ENCODE data around the gene ZNF500.

Gene ZNF500

GRCh38 chr16:4747906-4748681, 18.9 kb downstream of the ZNF500 start:
- Histone ChIP-seq H3K36me3 (ENCODE audit: control insufficient read depth in 2 of 2, insufficient read depth in 1 of 2, low read length in 2 of 2) (peaks cover 2 to 37% of the 10 kb centered on the region in 2 experiments; a peak in 2 of 3 replicates), H3K27ac (ENCODE audit: extremely low read depth, low read depth, low read length) (no peak overlapping the region), H3K9me3 (ENCODE audit: control insufficient read depth, insufficient read depth, low read depth, low read length) (no peaks in the 10 kb centered on the region), H3K4me3 (ENCODE audit: low read depth, low read length) (no peak overlapping the region), H3K4me1 (ENCODE audit: control insufficient read depth, insufficient read depth, low read length) (no peaks in the 10 kb centered on the region)
- no peak for TF ChIP-seq SP3 (tag by site-specific recombination; IDR thresholded peaks at IDR 0.05)
- TF ChIP-seq ZBTB6 (tag by site-specific recombination; IDR thresholded peaks at IDR 0.05) = no peak
- peak; percentile 60; the same call in 1 of the 2 replicates for TF ChIP-seq SCRT1 (tag by site-specific recombination; IDR thresholded peaks at IDR 0.05; ENCODE audit: borderline replicate concordance)
- peak; percentile 86 for TF ChIP-seq SCRT2 (tag by site-specific recombination; IDR thresholded peaks at IDR 0.05)
- POLR2A ChIA-PET = interaction anchor here (1.6 to 2.0 kb wide), 2 partner anchors 9 to 14 kb away, joined by 8 to 12 read pairs; partner anchors contain the start of genes ANKS3 and DNAAF8
- CTCF ChIA-PET = no interaction called here

DNA sequence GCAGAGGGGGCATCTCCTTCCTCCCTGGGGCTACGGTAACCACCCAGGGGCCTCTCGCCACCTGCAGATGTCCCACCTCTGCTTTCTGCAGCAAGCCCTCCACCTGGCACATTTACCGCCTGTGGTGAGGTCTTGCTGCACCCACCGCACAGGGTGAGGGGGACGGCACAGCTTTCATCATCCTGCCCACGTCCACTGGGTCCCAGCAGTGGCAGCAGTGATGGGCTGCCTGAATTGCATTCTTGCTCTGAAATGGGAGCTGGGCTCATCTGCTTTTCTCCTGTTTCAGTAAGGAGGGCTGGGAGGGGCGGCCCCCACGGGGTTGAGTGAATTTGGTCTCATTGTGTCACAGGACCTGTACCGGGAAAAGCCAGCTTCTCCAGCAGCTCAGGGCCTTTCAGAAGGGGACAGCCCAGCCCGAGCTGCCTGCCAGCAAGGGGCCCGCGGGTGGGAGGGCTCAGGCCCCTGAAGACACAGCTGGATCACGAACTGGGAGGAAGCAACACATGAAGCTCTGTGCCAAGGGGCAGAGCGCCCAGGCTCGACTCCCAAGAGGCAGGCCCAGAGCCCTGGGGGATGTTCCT, 19.9 kb downstream of the ZNF500 start:
- POLR2A ChIA-PET = interaction anchor here (0.9 to 2.0 kb wide), 3 partner anchors 10 to 15 kb away, joined by 3 to 12 read pairs (median 8); partner anchors contain the start of genes ANKS3 and DNAAF8
- Histone ChIP-seq H3K27ac (ENCODE audit: extremely low read depth, low read depth, low read length) (no peak overlapping the region), H3K36me3 (ENCODE audit: control insufficient read depth in 2 of 2, insufficient read depth in 1 of 2, low read length in 2 of 2) (peaks cover 0 to 27% of the 10 kb centered on the region in 2 experiments; a peak in 2 of 3 replicates), H3K9me3 (ENCODE audit: control insufficient read depth, insufficient read depth, low read depth, low read length) (no peaks in the 10 kb centered on the region), H3K4me3 (ENCODE audit: low read depth, low read length) (no peak overlapping the region), H3K4me1 (ENCODE audit: control insufficient read depth, insufficient read depth, low read length) (no peaks in the 10 kb centered on the region)
- CTCF ChIA-PET = interaction anchor here (0.5 kb wide), 1 partner anchor 94 kb away, joined by 3 read pairs; no protein-coding TSS in a partner anchor
- TF ChIP-seq ZIC2 (tag by site-specific recombination; IDR thresholded peaks at IDR 0.05) (peak; percentile 60), BCL11A (tag by site-specific recombination; IDR thresholded peaks at IDR 0.05; ENCODE audit: low read depth) (no peak)
- TF ChIP-seq, protein P1, sequence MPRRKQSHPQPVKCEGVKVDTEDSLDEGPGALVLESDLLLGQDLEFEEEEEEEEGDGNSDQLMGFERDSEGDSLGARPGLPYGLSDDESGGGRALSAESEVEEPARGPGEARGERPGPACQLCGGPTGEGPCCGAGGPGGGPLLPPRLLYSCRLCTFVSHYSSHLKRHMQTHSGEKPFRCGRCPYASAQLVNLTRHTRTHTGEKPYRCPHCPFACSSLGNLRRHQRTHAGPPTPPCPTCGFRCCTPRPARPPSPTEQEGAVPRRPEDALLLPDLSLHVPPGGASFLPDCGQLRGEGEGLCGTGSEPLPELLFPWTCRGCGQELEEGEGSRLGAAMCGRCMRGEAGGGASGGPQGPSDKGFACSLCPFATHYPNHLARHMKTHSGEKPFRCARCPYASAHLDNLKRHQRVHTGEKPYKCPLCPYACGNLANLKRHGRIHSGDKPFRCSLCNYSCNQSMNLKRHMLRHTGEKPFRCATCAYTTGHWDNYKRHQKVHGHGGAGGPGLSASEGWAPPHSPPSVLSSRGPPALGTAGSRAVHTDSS (tag by site-specific recombination; IDR thresholded peaks at IDR 0.05) = 0 out of 2 replicates have a peak, but pooled peaks have one; percentile 44

- TF ChIP-seq SP2 (tag by site-specific recombination; IDR thresholded peaks at IDR 0.05) (no peak), ZNF366 (tag by site-specific recombination; conservative IDR thresholded peaks at IDR 0.05) (no peak), KLF16 (tag by site-specific recombination; IDR thresholded peaks at IDR 0.05) (no peak), ZNF221 (tag by site-specific recombination; IDR thresholded peaks at IDR 0.05; ENCODE audit: borderline replicate concordance) (no peak), ZNF501 (tag by site-specific recombination; IDR thresholded peaks at IDR 0.05) (no peak), KLF8 (tag by site-specific recombination; IDR thresholded peaks at IDR 0.05) (no peak)
- no peak overlapping the region for H3K4me3 ChIP-seq (ENCODE audit: low read depth, low read length)
- peaks cover 0 to 18% of the 10 kb centered on the region in 2 experiments; a peak in 2 of 3 replicates for H3K36me3 ChIP-seq (ENCODE audit: control insufficient read depth in 2 of 2, insufficient read depth in 1 of 2, low read length in 2 of 2)
- ChIA-PET CTCF (no interaction called here), POLR2A (interaction anchor here (2.0 kb wide), 1 partner anchor 12 kb away, joined by 12 read pairs; the partner anchor contains the start of genes ANKS3 and DNAAF8)
- H3K9me3 ChIP-seq (ENCODE audit: control insufficient read depth, insufficient read depth, low read depth, low read length) = no peaks in the 10 kb centered on the region
- H3K4me1 ChIP-seq (ENCODE audit: control insufficient read depth, insufficient read depth, low read length) = no peaks in the 10 kb centered on the region
- no peak overlapping the region for H3K27ac ChIP-seq (ENCODE audit: extremely low read depth, low read depth, low read length)
Measured at GRCh38 chr16:4746215-4746614, 20.7 kb downstream of the ZNF500 start.

- TF ChIP-seq, protein P2, sequence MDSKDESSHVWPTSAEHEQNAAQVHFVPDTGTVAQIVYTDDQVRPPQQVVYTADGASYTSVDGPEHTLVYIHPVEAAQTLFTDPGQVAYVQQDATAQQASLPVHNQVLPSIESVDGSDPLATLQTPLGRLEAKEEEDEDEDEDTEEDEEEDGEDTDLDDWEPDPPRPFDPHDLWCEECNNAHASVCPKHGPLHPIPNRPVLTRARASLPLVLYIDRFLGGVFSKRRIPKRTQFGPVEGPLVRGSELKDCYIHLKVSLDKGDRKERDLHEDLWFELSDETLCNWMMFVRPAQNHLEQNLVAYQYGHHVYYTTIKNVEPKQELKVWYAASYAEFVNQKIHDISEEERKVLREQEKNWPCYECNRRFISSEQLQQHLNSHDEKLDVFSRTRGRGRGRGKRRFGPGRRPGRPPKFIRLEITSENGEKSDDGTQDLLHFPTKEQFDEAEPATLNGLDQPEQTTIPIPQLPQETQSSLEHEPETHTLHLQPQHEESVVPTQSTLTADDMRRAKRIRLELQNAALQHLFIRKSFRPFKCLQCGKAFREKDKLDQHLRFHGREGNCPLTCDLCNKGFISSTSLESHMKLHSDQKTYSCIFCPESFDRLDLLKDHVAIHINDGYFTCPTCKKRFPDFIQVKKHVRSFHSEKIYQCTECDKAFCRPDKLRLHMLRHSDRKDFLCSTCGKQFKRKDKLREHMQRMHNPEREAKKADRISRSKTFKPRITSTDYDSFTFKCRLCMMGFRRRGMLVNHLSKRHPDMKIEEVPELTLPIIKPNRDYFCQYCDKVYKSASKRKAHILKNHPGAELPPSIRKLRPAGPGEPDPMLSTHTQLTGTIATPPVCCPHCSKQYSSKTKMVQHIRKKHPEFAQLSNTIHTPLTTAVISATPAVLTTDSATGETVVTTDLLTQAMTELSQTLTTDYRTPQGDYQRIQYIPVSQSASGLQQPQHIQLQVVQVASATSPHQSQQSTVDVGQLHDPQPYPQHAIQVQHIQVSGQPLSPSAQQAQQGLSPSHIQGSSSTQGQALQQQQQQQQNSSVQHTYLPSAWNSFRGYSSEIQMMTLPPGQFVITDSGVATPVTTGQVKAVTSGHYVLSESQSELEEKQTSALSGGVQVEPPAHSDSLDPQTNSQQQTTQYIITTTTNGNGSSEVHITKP (tag by site-specific recombination; IDR thresholded peaks at IDR 0.05) = 0 out of 2 replicates have a peak, but pooled peaks have one; percentile 23
- no peak for TF ChIP-seq ZBTB44 (tag by site-specific recombination; IDR thresholded peaks at IDR 0.05)
- H3K9me3 ChIP-seq (ENCODE audit: control insufficient read depth, insufficient read depth, low read depth, low read length) = no peaks in the 10 kb centered on the region
Measured at GRCh38 chr16:4745274-4745569, 21.7 kb downstream of the ZNF500 start.

More at GRCh38 chr16:4745274-4745569, 21.7 kb downstream of the ZNF500 start:
- POLR2A ChIA-PET = interaction anchor here (1.7 kb wide), 1 partner anchor 11 kb away, joined by 5 read pairs; the partner anchor contains the start of genes ANKS3 and DNAAF8
- H3K4me3 ChIP-seq (ENCODE audit: low read depth, low read length) = no peak overlapping the region
- no peaks in the 10 kb centered on the region for H3K4me1 ChIP-seq (ENCODE audit: control insufficient read depth, insufficient read depth, low read length)
- H3K27ac ChIP-seq (ENCODE audit: extremely low read depth, low read depth, low read length) = no peak overlapping the region
- CTCF ChIA-PET = no interaction called here
- peaks cover 0 to 9% of the 10 kb centered on the region in 2 experiments; a peak in 2 of 3 replicates for H3K36me3 ChIP-seq (ENCODE audit: control insufficient read depth in 2 of 2, insufficient read depth in 1 of 2, low read length in 2 of 2)

Measured in HEK293 (cell line).